GM23338 (cell line): ENCODE measurements around the gene SPRR2B.

Source experiments
- EZH2 ChIP-seq: fragments of 200-600 bp; sonication (generic); IDR thresholded peaks from one replicate; pipeline ENCODE4 v1.8.0; 2017; ENCODE audit warnings: antibody characterized with exemption, mild to moderate bottlenecking, low read depth; ENCODE audit not compliant: unreplicated experiment
- POLR2AphosphoS5 ChIP-seq: IDR thresholded peaks from 2 replicates; pipeline ENCODE4 v1.6.1; 2016; ENCODE audit warnings: antibody characterized with exemption, low read depth
- TF ChIP-seq, protein P1 (sequence below), 2 experiments: fragments of 200-600 bp in 1 of 2; sonication (generic) in 1 of 2; conservative IDR thresholded peaks; 2 replicates each; pipeline versions ENCODE4 v1.5.1 to v1.6.1; 2016 to 2017; ENCODE audit warnings: antibody characterized with exemption in 2 of 2, low read depth in 2 of 2, mild to moderate bottlenecking in 2 of 2, moderate library complexity in 1 of 2

GRCh38 chr1:153032073-153032472, 39.3 kb downstream of the SPRR2B start:
- TF ChIP-seq POLR2AphosphoS5 (no peak), EZH2 (no peak)
- TF ChIP-seq, protein P1, sequence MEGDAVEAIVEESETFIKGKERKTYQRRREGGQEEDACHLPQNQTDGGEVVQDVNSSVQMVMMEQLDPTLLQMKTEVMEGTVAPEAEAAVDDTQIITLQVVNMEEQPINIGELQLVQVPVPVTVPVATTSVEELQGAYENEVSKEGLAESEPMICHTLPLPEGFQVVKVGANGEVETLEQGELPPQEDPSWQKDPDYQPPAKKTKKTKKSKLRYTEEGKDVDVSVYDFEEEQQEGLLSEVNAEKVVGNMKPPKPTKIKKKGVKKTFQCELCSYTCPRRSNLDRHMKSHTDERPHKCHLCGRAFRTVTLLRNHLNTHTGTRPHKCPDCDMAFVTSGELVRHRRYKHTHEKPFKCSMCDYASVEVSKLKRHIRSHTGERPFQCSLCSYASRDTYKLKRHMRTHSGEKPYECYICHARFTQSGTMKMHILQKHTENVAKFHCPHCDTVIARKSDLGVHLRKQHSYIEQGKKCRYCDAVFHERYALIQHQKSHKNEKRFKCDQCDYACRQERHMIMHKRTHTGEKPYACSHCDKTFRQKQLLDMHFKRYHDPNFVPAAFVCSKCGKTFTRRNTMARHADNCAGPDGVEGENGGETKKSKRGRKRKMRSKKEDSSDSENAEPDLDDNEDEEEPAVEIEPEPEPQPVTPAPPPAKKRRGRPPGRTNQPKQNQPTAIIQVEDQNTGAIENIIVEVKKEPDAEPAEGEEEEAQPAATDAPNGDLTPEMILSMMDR (conservative IDR thresholded peaks at IDR 0.05; ENCODE audit: low read depth in 2 of 2): no peak
